GM10266 (cell line): ENCODE data around the gene AHDC1.

Experiments
- DNase-seq: peaks from one replicate; pipeline ENCODE4 v3.0.0; 2012; ENCODE audit errors: extremely low spot score
- CTCF ChIP-seq: IDR thresholded peaks from 2 replicates; pipeline ENCODE4 v1.5.1; 2012; ENCODE audit warnings: mild to moderate bottlenecking, low read depth; ENCODE audit not compliant: control insufficient read depth, insufficient read depth; ENCODE audit errors: missing control alignments

AHDC1 gene

GRCh38 chr1:27572019-27572678 lies 31.8 kb downstream of the AHDC1 start:
- TF ChIP-seq CTCF: no peak
- DNase-seq: no peak

GRCh38 chr1:27571439-27572018 lies 32.4 kb downstream of the AHDC1 start:
- no peak for DNase-seq
- no peak for TF ChIP-seq CTCF

- DNase-seq: no peak
- TF ChIP-seq CTCF: no peak
Observed at GRCh38 chr1:27570784-27571183, 33.2 kb downstream of the AHDC1 start.

GRCh38 chr1:27570356-27570755 lies 33.6 kb downstream of the AHDC1 start:
- no peak for DNase-seq
- no peak for TF ChIP-seq CTCF

GRCh38 chr1:27569506-27570291 lies 34.2 kb downstream of the AHDC1 start:
- no peak for DNase-seq

GRCh38 chr1:27569088-27569460 lies 34.9 kb downstream of the AHDC1 start:
- DNase-seq: no peak
- TF ChIP-seq CTCF: no peak

More at GRCh38 chr1:27569506-27570291, 34.2 kb downstream of the AHDC1 start:
- no peak for TF ChIP-seq CTCF
